AML-193 (cell line): ENCODE measurements around the gene ADRA2C.

Experiments used
- DNase-seq, 2 experiments: peaks; one replicate each; lab custom pipeline; 2025; lab: John Stamatoyannopoulos, UW

ADRA2C gene

DNA sequence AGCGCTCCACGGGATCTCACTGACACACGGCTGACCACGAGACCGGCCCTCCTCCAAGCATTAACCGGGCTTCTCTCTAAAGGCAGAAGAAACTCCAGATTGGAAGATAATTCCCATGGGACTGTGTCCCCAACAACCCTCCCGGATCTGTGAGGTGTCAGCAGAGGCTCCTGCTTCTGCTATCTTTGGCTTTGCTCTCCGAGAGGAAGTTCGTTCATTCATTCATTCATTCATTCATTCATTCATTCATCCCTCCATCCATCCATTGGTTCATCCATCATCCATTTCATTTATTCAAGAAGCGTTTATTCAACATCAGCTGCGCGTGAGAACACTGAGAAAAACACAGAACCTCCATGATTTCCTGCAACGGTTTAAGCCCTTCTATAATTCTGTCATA is 11.5 kb downstream of the ADRA2C start:
- no peak for DNase-seq

- no peak for DNase-seq
Observed at GRCh38 chr4:3779509-3779908, 13.3 kb downstream of the ADRA2C start.

GRCh38 chr4:3780347-3781171 is 14.4 kb downstream of the ADRA2C start:
- DNase-seq = no peak

- DNase-seq = no peak
Observed at GRCh38 chr4:3781193-3781886, 15.2 kb downstream of the ADRA2C start.

GRCh38 chr4:3781997-3782930 is 16.1 kb downstream of the ADRA2C start:
- DNase-seq = no peak

- no peak for DNase-seq
Observed at GRCh38 chr4:3783693-3784306, 17.6 kb downstream of the ADRA2C start.

- DNase-seq = no peak
Observed at GRCh38 chr4:3784454-3785291, 18.5 kb downstream of the ADRA2C start.

- no peak for DNase-seq
Observed at GRCh38 chr4:3785292-3785565, 19.0 kb downstream of the ADRA2C start.

DNA sequence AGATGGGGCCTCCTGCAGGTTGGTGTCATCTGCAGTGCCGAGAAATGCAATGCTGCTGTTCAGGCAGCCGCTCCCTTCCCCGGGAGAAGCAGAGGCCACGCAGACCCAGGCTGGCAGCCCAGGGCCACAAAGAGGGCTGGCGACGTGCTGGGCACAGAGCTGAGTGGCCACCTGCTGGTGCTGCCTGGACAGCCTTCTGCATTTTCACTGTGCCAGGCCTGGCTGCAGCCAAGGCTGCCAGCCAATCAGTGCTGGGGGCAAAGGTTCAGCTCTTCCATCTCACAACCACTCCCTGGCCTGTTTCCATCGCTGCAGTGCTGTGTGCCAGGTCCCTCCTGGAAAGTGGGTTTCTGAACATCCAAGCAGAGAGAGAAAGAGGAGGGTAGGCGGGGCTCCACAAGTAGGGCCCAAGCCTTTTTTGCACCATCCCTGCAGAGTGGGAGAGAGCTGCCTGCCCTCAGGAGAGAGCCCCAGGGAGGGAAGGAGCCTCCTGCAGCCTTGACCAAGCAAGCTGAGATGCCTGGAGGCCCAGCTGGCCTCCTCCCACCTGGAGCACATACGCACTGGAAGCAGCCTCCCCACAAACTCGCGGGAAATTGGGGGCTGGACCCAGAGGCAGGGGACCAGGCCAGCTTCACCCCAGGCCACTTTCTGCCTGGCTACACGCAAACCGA is 20.1 kb downstream of the ADRA2C start:
- no peak for DNase-seq

GRCh38 chr4:3787489-3788365 is 21.5 kb downstream of the ADRA2C start:
- DNase-seq = no peak

- DNase-seq = no peak
Observed at GRCh38 chr4:3788366-3788660, 22.1 kb downstream of the ADRA2C start.

DNA sequence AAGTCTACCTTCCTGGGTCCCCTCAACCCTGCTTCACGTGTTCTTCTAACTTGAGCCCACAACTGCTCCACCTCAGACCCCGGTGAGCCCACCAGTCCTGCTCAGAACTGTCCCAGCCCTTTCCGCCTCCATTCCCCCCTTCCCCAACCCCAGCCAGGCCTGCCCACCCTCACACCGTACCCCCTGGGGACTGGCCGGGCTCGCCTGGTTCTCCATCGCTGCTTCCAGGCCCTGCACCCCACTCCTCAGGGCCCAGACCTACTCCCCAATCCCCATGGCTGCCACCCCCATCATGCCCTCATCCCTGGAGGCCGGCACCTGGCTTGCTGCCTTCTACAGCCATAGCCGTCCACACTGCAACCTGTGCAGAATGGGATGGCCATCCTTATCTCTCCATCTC is 23.4 kb downstream of the ADRA2C start:
- no peak for DNase-seq

GRCh38 chr4:3790006-3790561 is 23.9 kb downstream of the ADRA2C start:
- DNase-seq = no peak

GRCh38 chr4:3791256-3791655 is 25.1 kb downstream of the ADRA2C start:
- no peak for DNase-seq

- no peak for DNase-seq
Observed at GRCh38 chr4:3791910-3792542, 25.8 kb downstream of the ADRA2C start.

GRCh38 chr4:3792813-3793212 is 26.6 kb downstream of the ADRA2C start:
- DNase-seq = no peak

DNA sequence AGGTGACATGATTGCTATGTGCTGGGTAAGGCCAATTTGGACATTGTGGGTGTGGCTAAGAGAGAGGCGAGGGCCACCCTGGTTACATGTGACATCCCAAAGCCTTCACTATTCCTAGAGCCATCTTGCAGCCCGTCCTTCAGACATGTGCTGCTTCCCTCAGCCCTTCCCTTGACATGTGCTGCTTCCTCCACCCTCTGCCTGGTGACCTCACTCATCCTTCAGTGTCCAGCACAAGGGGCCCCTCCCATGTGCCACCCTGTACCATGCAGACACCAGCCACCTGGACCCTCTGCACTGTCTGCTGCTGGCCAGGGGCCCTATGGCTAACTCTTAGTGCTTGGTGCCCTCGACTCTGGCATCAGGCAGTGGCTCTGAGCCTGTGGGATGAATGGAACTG is 27.4 kb downstream of the ADRA2C start:
- no peak for DNase-seq

DNA sequence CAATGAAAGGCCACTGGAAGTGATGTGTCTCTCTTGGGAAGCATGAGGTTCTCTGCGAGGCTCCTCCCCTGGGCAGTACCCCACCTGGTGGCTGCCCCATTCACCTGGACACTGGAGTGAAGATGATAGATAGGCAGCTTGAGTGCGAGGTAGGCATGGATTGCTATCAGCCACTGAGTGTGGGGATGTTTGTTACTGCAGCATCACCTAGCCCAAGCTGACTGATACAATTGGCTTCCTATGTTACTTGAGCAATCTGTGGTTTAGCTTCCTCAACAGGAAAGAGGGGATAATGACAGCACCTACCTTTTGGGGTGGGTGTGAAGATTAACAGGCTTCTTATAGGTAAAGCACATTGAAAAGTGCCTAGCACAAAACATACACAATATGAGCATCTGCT is 30.8 kb downstream of the ADRA2C start:
- no peak for DNase-seq
